ENCODE measurements around the gene VRK3.

- no peak for TF ChIP-seq TCF12 (IDR thresholded peaks at IDR 0.05)
- TF ChIP-seq CTCF (IDR thresholded peaks at IDR 0.05), result no peak
- TF ChIP-seq FOSL2 (IDR thresholded peaks at IDR 0.05; ENCODE audit: borderline replicate concordance, low read depth), result no peak
- no peak for TF ChIP-seq RAD21 (IDR thresholded peaks at IDR 0.05; ENCODE audit: low read length)
- TF ChIP-seq TAF1 (IDR thresholded peaks at IDR 0.05; ENCODE audit: borderline replicate concordance, low read depth, low read length), result no peak
- TF ChIP-seq USF2 (IDR thresholded peaks at IDR 0.05; ENCODE audit: borderline replicate concordance, low read depth, low read length), result no peak
Measured at GRCh38 chr19:49936549-49936948, 88.6 kb downstream of the VRK3 start.

Measured in SK-N-SH (cell line).